ENCODE measurements around the gene AK4.

DNA sequence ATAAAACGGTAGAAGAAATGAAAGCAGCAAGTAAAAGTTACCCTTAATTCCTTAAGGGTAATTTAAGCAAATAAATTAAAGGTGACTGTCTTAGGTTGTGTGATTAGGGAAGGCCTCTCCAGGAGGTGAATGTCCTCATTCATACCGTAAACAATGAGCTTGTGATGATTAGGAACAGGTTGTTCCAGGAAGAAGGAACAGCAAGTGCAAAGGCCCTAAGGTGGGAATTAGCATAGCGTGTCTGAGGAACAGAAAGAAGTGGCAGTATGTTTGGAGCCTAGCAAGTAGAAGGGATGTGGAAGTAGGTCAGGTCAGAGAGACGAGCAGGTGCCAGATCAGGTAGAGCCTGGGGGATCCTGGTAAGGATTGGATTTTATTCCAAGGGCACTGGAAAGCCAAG, 5.6 kb downstream of the AK4 start:
- TF ChIP-seq, protein P1, sequence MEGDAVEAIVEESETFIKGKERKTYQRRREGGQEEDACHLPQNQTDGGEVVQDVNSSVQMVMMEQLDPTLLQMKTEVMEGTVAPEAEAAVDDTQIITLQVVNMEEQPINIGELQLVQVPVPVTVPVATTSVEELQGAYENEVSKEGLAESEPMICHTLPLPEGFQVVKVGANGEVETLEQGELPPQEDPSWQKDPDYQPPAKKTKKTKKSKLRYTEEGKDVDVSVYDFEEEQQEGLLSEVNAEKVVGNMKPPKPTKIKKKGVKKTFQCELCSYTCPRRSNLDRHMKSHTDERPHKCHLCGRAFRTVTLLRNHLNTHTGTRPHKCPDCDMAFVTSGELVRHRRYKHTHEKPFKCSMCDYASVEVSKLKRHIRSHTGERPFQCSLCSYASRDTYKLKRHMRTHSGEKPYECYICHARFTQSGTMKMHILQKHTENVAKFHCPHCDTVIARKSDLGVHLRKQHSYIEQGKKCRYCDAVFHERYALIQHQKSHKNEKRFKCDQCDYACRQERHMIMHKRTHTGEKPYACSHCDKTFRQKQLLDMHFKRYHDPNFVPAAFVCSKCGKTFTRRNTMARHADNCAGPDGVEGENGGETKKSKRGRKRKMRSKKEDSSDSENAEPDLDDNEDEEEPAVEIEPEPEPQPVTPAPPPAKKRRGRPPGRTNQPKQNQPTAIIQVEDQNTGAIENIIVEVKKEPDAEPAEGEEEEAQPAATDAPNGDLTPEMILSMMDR (IDR thresholded peaks at IDR 0.05) = no peak
- no peak for TF ChIP-seq POLR2A (IDR thresholded peaks at IDR 0.05)

All from lower leg skin (tissue), 3 donors.